ENCODE measurements around the gene KCNJ6. TPM values are rescaled to one million over a fixed set of nuclear protein-coding genes. Genes with fewer than 3 reads are reported as not detected.

KCNJ6 gene
- total RNA-seq, 1 donor from 2014 or later: 0.64 TPM

DNA sequence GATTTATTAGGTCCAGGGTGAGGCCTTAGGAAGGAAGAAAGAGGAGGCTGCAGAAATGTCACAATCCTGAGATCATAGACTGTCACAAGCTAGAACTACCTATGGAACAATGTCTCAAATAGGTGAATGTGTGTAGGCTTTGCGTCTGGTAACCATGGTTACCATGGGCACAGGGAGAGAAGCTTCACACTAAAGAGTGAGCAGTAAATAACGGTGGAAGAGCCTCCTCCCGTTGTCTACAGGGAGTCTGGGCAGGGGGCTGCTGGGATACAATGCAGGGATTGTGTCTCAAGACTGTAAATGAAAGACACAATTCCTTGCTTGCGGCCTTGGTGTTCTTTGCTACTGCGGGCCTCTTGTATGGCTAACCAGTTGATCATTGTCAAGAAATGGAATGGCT, 28.2 kb upstream of the KCNJ6 start:
- no peaks in the 10 kb centered on the region for H3K27me3 ChIP-seq
- H3K36me3 ChIP-seq: no peaks in the 10 kb centered on the region
- no peak overlapping the region for H3K4me3 ChIP-seq
- DNase-seq (ENCODE audit: low spot score in 2 of 2): no peak
- H3K27ac ChIP-seq: no peak overlapping the region
- no peaks in the 10 kb centered on the region for H3K4me1 ChIP-seq
- H3K9me3 ChIP-seq: no peaks in the 10 kb centered on the region
- intact Hi-C loops (cut with DNase I): no loop called here
- TF ChIP-seq, protein P1, sequence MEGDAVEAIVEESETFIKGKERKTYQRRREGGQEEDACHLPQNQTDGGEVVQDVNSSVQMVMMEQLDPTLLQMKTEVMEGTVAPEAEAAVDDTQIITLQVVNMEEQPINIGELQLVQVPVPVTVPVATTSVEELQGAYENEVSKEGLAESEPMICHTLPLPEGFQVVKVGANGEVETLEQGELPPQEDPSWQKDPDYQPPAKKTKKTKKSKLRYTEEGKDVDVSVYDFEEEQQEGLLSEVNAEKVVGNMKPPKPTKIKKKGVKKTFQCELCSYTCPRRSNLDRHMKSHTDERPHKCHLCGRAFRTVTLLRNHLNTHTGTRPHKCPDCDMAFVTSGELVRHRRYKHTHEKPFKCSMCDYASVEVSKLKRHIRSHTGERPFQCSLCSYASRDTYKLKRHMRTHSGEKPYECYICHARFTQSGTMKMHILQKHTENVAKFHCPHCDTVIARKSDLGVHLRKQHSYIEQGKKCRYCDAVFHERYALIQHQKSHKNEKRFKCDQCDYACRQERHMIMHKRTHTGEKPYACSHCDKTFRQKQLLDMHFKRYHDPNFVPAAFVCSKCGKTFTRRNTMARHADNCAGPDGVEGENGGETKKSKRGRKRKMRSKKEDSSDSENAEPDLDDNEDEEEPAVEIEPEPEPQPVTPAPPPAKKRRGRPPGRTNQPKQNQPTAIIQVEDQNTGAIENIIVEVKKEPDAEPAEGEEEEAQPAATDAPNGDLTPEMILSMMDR (IDR thresholded peaks at IDR 0.05): no peak

DNA sequence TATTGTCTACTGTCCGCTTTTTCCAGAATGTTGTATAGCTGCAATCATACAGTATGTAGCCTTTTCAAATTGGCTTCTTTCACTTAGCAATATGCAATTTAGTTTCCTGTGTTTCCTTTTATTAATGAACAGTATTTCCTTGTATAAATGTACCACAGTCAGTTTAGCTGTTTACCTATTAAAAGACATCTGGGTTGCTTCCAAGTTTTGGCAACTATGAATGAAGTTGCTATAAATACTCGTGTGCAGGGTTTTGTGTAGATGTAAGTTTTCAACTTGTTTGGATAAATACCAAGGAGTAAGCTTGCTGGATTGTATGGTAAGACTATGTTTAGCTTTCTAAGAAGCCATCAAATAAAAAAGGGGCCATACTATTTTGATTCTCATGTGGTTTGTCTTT, 24.4 kb upstream of the KCNJ6 start:
- H3K36me3 ChIP-seq: no peaks in the 10 kb centered on the region
- TF ChIP-seq, protein P1 (IDR thresholded peaks at IDR 0.05): no peak
- H3K27ac ChIP-seq: no peak overlapping the region
- H3K27me3 ChIP-seq: no peaks in the 10 kb centered on the region
- no peaks in the 10 kb centered on the region for H3K4me1 ChIP-seq
- no peak overlapping the region for H3K4me3 ChIP-seq
- intact Hi-C loops (cut with DNase I): no loop called here
- DNase-seq (ENCODE audit: low spot score in 2 of 2): no peak
- no peaks in the 10 kb centered on the region for H3K9me3 ChIP-seq

DNA sequence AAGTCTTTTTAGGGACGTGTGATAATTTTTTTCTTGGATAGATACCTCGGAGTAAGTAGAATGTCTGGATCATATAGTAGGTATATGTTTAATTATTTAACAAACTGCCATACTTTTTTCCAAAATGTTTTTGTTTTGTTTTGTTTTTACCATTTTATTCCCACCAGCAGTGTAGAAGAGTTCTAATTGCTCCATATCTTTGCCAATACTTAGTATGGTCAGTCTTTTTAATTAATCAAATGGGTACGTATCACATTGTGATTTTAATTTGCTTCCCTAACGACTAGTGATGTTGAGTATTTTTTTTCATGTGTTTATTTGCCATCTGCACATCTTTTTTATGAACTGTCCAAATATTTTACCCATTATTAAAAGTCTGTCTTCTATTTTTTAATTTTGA, 23.6 kb upstream of the KCNJ6 start:
- Histone ChIP-seq H3K36me3 (no peaks in the 10 kb centered on the region), H3K4me3 (no peak overlapping the region), H3K9me3 (no peaks in the 10 kb centered on the region), H3K4me1 (no peaks in the 10 kb centered on the region), H3K27me3 (no peaks in the 10 kb centered on the region), H3K27ac (no peak overlapping the region)
- TF ChIP-seq, protein P1 (IDR thresholded peaks at IDR 0.05): no peak
- no peak for DNase-seq (ENCODE audit: low spot score in 2 of 2)
- intact Hi-C loops (cut with DNase I): no loop called here

DNA sequence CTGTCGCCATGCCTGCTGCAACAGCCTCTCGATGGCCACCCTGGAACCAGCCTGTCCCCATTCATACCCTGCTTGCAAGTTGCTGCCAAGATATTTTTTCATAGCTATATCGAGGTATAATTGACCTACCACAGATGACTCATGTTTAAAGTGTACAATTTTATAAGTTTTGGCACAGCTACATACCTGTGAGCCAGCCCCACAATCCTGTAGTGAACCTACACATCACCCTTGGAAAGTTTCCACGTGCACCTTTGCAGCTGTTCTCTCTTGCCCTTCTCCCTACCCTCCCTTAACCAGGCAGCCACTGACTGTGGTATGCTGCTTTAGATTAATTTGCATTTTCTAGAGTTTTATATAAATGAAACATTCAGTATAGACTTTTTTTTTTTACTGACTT, 23.0 kb upstream of the KCNJ6 start:
- Histone ChIP-seq H3K4me1 (no peaks in the 10 kb centered on the region), H3K27ac (no peak overlapping the region), H3K4me3 (no peak overlapping the region), H3K36me3 (no peaks in the 10 kb centered on the region), H3K9me3 (no peaks in the 10 kb centered on the region), H3K27me3 (no peaks in the 10 kb centered on the region)
- no peak for DNase-seq (ENCODE audit: low spot score in 2 of 2)
- intact Hi-C loops (cut with DNase I): no loop called here
- TF ChIP-seq, protein P1 (IDR thresholded peaks at IDR 0.05): no peak

DNA sequence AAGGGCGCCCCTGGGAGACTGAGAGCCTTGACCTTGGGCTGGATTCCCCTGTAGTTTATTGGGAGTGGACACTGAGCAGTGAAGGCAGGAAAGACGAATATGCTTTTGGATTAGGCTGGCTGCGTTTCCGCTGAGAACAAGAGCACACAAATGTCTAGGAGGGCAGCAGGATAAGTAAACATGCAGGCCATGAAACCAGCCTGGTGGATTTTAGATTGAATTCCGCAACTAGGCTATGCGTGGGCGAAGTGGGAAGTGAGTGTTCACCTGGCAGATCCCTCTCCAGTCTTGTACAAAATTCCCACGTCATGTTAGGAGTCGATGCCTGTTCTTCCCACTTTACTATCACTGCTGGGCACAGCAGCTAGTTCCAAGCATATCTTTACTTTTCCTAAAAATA, 21.4 kb upstream of the KCNJ6 start:
- TF ChIP-seq, protein P1 (IDR thresholded peaks at IDR 0.05): no peak
- H3K4me3 ChIP-seq: no peak overlapping the region
- no peaks in the 10 kb centered on the region for H3K4me1 ChIP-seq
- no peaks in the 10 kb centered on the region for H3K9me3 ChIP-seq
- DNase-seq (ENCODE audit: low spot score in 2 of 2): no peak
- no peaks in the 10 kb centered on the region for H3K27me3 ChIP-seq
- H3K36me3 ChIP-seq: no peaks in the 10 kb centered on the region
- no peak overlapping the region for H3K27ac ChIP-seq
- intact Hi-C loops (cut with DNase I): no loop called here

Measured in ascending aorta (tissue), 2 donors.